HEK293 (cell line): ENCODE results near the gene LINGO1.

Experiments used
- CTCF ChIA-PET: fragments of 350-600 bp; formaldehyde crosslinking; extraction: SDS; loops from one replicate; lab custom pipeline; 2021; ENCODE audit warnings: antibody characterized with exemption; lab: Yijun Ruan, JAX
- POLR2A ChIA-PET: fragments of 300-600 bp; formaldehyde crosslinking; extraction: SDS; loops from one replicate; lab custom pipeline; 2020; ENCODE audit warnings: antibody characterized with exemption, inconsistent platforms; lab: Yijun Ruan, JAX
- H3K27ac ChIP-seq: fragments of 200-500 bp; sonication (Bioruptor generic); 2 replicates; pipeline ENCODE4 v1.5.1; 2014; ENCODE audit warnings: low read depth, low read length, control low read depth, inconsistent platforms; ENCODE audit errors: extremely low read depth
- H3K36me3 ChIP-seq, 2 experiments: fragments of 200-500 bp in 1 of 2; sonication (Bioruptor generic) in 1 of 2; 1 replicate in 1 of 2; 2 replicates in 1 of 2; pipeline ENCODE4 v1.5.1; 2014 to 2017; ENCODE audit warnings: inconsistent platforms in 2 of 2, low read length in 2 of 2; ENCODE audit not compliant: control insufficient read depth in 2 of 2, insufficient read depth in 1 of 2
- H3K4me1 ChIP-seq: fragments of 200-500 bp; sonication (Bioruptor generic); 2 replicates; pipeline ENCODE4 v1.5.1; 2014; ENCODE audit warnings: mild to moderate bottlenecking, low read length, inconsistent platforms; ENCODE audit not compliant: control insufficient read depth, insufficient read depth
- H3K4me3 ChIP-seq: 2 replicates; pipeline ENCODE4 v1.5.1; 2011; ENCODE audit warnings: low read depth, mild to moderate bottlenecking, control low read depth, low read length, moderate library complexity
- H3K9me3 ChIP-seq: fragments of 200-500 bp; sonication (Bioruptor generic); 2 replicates; pipeline ENCODE4 v1.5.1; 2014; ENCODE audit warnings: low read depth, low read length, inconsistent platforms; ENCODE audit not compliant: control insufficient read depth, insufficient read depth
- SETDB1 ChIP-seq: IDR thresholded peaks from one replicate; pipeline ENCODE4 v1.6.1; 2017; ENCODE audit warnings: mild to moderate bottlenecking, low read length, moderate library complexity, mixed read lengths; ENCODE audit not compliant: insufficient read length
- ZBTB7A ChIP-seq: fragments of 450-650 bp; formaldehyde crosslinking; IDR thresholded peaks from 2 replicates; pipeline ENCODE4 v1.5.1; 2016; ENCODE audit warnings: low read depth, missing biosample characterization, missing genetic modification characterization
- ZIC2 ChIP-seq: fragments of 450-650 bp; formaldehyde crosslinking; IDR thresholded peaks from 2 replicates; pipeline ENCODE4 v1.5.1; 2016; ENCODE audit warnings: missing biosample characterization, missing genetic modification characterization
- ZNF10 ChIP-seq: fragments of 450-650 bp; formaldehyde crosslinking; IDR thresholded peaks from 2 replicates; pipeline ENCODE4 v1.5.1; 2017; ENCODE audit warnings: missing biosample characterization, missing genetic modification characterization
- ZNF146 ChIP-seq: fragments of 450-650 bp; formaldehyde crosslinking; IDR thresholded peaks from 2 replicates; pipeline ENCODE4 v1.5.1; 2016; ENCODE audit warnings: missing biosample characterization, missing genetic modification characterization
- ZNF221 ChIP-seq: fragments of 450-650 bp; formaldehyde crosslinking; IDR thresholded peaks from 2 replicates; pipeline ENCODE4 v1.5.1; 2017; ENCODE audit warnings: missing biosample characterization, missing genetic modification characterization, borderline replicate concordance
- ZNF248 ChIP-seq: fragments of 450-650 bp; formaldehyde crosslinking; IDR thresholded peaks from 2 replicates; pipeline ENCODE4 v1.5.1; 2017; ENCODE audit warnings: missing biosample characterization, missing genetic modification characterization
- ZNF324 ChIP-seq: fragments of 450-650 bp; formaldehyde crosslinking; IDR thresholded peaks from 2 replicates; pipeline ENCODE4 v1.5.1; 2016; ENCODE audit warnings: missing biosample characterization, missing genetic modification characterization
- ZNF366 ChIP-seq: fragments of 450-650 bp; formaldehyde crosslinking; conservative IDR thresholded peaks from 2 replicates; pipeline ENCODE4 v1.5.1; 2016; ENCODE audit warnings: missing biosample characterization, missing genetic modification characterization
- ZNF488 ChIP-seq: fragments of 450-650 bp; formaldehyde crosslinking; IDR thresholded peaks from 2 replicates; pipeline ENCODE4 v1.5.1; 2016; ENCODE audit warnings: missing biosample characterization, missing genetic modification characterization
- ZNF596 ChIP-seq: fragments of 450-650 bp; IDR thresholded peaks from 2 replicates; pipeline ENCODE4 v1.5.0; 2018; ENCODE audit warnings: missing biosample characterization, mild to moderate bottlenecking, missing genetic modification characterization, moderate library complexity
- ZNF610 ChIP-seq: fragments of 450-650 bp; formaldehyde crosslinking; IDR thresholded peaks from 2 replicates; pipeline ENCODE4 v1.5.1; 2016; ENCODE audit warnings: missing biosample characterization, missing genetic modification characterization, borderline replicate concordance
- ZNF621 ChIP-seq: fragments of 450-650 bp; formaldehyde crosslinking; IDR thresholded peaks from 2 replicates; pipeline ENCODE4 v1.5.1; 2017; ENCODE audit warnings: missing biosample characterization, missing genetic modification characterization
- ZNF639 ChIP-seq: fragments of 450-650 bp; formaldehyde crosslinking; IDR thresholded peaks from 2 replicates; pipeline ENCODE4 v1.5.1; 2016; ENCODE audit warnings: missing biosample characterization, missing genetic modification characterization
- ZNF654 ChIP-seq: fragments of 450-650 bp; formaldehyde crosslinking; IDR thresholded peaks from 2 replicates; pipeline ENCODE4 v1.5.1; 2016; ENCODE audit warnings: low read depth, missing biosample characterization, missing genetic modification characterization
- ZNF670 ChIP-seq: fragments of 450-650 bp; formaldehyde crosslinking; IDR thresholded peaks from 2 replicates; pipeline ENCODE4 v1.5.1; 2016; ENCODE audit warnings: missing biosample characterization, missing genetic modification characterization, low read depth
- ZNF701 ChIP-seq: fragments of 450-650 bp; formaldehyde crosslinking; IDR thresholded peaks from 2 replicates; pipeline ENCODE4 v1.5.1; 2016; ENCODE audit warnings: missing biosample characterization, missing genetic modification characterization
- ZSCAN23 ChIP-seq: fragments of 450-650 bp; formaldehyde crosslinking; IDR thresholded peaks from 2 replicates; pipeline ENCODE4 v1.5.1; 2016; ENCODE audit warnings: missing biosample characterization, missing genetic modification characterization
- TF ChIP-seq, protein P1 (sequence below): fragments of 450-650 bp; formaldehyde crosslinking; IDR thresholded peaks from 2 replicates; pipeline ENCODE4 v1.5.1; 2016; ENCODE audit warnings: missing biosample characterization, missing genetic modification characterization
- TF ChIP-seq, protein P2 (sequence below): fragments of 450-650 bp; formaldehyde crosslinking; IDR thresholded peaks from 2 replicates; pipeline ENCODE4 v1.5.1; 2017; ENCODE audit warnings: missing biosample characterization, missing genetic modification characterization

The LINGO1 gene

DNA sequence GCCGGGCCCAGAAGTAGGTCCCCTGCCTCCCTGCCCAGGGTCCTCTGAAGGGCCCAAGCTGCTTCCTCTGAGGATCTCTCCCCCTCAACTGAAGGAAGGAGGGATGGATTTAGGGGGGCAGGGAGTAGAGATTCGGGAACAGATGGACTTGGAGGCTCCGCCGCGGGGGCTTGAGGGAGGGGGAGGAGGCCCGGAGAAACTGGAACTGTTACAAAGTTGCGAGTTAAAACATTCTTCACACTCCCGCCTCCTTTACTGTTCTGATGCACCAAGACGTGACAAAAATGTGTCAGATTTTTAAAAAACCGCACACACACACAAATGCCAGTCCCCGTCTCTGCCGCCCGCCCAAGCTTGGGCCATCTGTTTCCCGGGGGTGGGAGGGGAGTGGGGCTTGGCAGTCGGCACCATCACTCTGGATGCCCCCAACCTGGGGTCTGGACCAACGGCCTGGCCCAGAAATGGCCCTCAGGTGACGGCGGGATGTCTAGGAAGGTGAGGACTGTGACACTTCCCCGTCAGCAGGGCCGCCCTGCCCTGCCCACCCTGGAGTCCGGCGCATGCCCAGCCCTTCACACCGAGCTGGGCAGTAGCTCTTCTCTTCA, 25.0 kb upstream of the LINGO1 start:
- no peaks in the 10 kb centered on the region for H3K36me3 ChIP-seq
- no peak for TF ChIP-seq ZNF596 (tag by site-specific recombination)
- no peaks in the 10 kb centered on the region for H3K4me1 ChIP-seq
- H3K9me3 ChIP-seq = no peaks in the 10 kb centered on the region
- ChIA-PET CTCF (interaction anchor here (0.6 to 6.0 kb wide), 7 partner anchors 12 to 216 kb away, joined by 3 to 52 read pairs (median 3); partner anchors contain the start of gene LINGO1), POLR2A (no interaction called here)
- no peak overlapping the region for H3K4me3 ChIP-seq
- H3K27ac ChIP-seq = no peak overlapping the region

- Histone ChIP-seq H3K4me1 (no peaks in the 10 kb centered on the region), H3K27ac (no peak overlapping the region), H3K36me3 (no peaks in the 10 kb centered on the region), H3K4me3 (no peak overlapping the region), H3K9me3 (no peaks in the 10 kb centered on the region)
- CTCF ChIA-PET = interaction anchor here (0.6 to 6.0 kb wide), 11 partner anchors 9 to 682 kb away, joined by 3 to 52 read pairs (median 4); partner anchors contain the start of gene LINGO1
- POLR2A ChIA-PET = no interaction called here
- no peak for TF ChIP-seq ZNF366 (tag by site-specific recombination)
- TF ChIP-seq, protein P1, sequence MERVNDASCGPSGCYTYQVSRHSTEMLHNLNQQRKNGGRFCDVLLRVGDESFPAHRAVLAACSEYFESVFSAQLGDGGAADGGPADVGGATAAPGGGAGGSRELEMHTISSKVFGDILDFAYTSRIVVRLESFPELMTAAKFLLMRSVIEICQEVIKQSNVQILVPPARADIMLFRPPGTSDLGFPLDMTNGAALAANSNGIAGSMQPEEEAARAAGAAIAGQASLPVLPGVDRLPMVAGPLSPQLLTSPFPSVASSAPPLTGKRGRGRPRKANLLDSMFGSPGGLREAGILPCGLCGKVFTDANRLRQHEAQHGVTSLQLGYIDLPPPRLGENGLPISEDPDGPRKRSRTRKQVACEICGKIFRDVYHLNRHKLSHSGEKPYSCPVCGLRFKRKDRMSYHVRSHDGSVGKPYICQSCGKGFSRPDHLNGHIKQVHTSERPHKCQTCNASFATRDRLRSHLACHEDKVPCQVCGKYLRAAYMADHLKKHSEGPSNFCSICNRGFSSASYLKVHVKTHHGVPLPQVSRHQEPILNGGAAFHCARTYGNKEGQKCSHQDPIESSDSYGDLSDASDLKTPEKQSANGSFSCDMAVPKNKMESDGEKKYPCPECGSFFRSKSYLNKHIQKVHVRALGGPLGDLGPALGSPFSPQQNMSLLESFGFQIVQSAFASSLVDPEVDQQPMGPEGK (tag by site-specific recombination) = no peak
- TF ChIP-seq ZNF621 (tag by site-specific recombination) = no peak
- no peak for TF ChIP-seq ZBTB7A (tag by site-specific recombination)
- TF ChIP-seq ZNF248 = no peak
- TF ChIP-seq ZSCAN23 (tag by site-specific recombination) = no peak
- TF ChIP-seq ZNF610 (tag by site-specific recombination) = no peak
- no peak for TF ChIP-seq ZNF221 (tag by site-specific recombination)
- TF ChIP-seq ZIC2 (tag by site-specific recombination) = no peak
- TF ChIP-seq ZNF670 = no peak
These were observed 23.6 kb upstream of the LINGO1 start for GRCh38 chr15:77656294-77656693.

GRCh38 chr15:77654975-77655374, 22.3 kb upstream of the LINGO1 start:
- TF ChIP-seq ZNF654 (tag by site-specific recombination) (no peak), ZNF10 (tag by site-specific recombination) (peak; percentile 83), ZIC2 (tag by site-specific recombination) (0 out of 2 replicates have a peak, but pooled peaks have one; percentile 11)
- TF ChIP-seq, all 188 proteins: peak for 2
- POLR2A ChIA-PET = interaction anchor here (0.8 kb wide), 1 partner anchor 9 kb away, joined by 4 read pairs; no protein-coding TSS in a partner anchor

GRCh38 chr15:77653832-77654480, 21.2 kb upstream of the LINGO1 start:
- H3K36me3 ChIP-seq = no peaks in the 10 kb centered on the region
- ChIA-PET POLR2A (no interaction called here), CTCF (interaction anchor here (0.6 to 6.0 kb wide), 18 partner anchors 7 to 852 kb away, joined by 3 to 52 read pairs (median 5); partner anchors contain the start of gene LINGO1)
- H3K4me3 ChIP-seq = no peak overlapping the region
- no peaks in the 10 kb centered on the region for H3K9me3 ChIP-seq
- H3K27ac ChIP-seq = no peak overlapping the region
- H3K4me1 ChIP-seq = no peaks in the 10 kb centered on the region
- TF ChIP-seq, protein P2, sequence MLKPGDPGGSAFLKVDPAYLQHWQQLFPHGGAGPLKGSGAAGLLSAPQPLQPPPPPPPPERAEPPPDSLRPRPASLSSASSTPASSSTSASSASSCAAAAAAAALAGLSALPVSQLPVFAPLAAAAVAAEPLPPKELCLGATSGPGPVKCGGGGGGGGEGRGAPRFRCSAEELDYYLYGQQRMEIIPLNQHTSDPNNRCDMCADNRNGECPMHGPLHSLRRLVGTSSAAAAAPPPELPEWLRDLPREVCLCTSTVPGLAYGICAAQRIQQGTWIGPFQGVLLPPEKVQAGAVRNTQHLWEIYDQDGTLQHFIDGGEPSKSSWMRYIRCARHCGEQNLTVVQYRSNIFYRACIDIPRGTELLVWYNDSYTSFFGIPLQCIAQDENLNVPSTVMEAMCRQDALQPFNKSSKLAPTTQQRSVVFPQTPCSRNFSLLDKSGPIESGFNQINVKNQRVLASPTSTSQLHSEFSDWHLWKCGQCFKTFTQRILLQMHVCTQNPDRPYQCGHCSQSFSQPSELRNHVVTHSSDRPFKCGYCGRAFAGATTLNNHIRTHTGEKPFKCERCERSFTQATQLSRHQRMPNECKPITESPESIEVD (tag by site-specific recombination) = no peak
- TF ChIP-seq ZNF324 (tag by site-specific recombination) (no peak), ZNF488 (tag by site-specific recombination) (no peak), ZNF146 (tag by site-specific recombination) (no peak), ZNF639 (no peak), ZNF701 (tag by site-specific recombination) (no peak), SETDB1 (no peak)

More at GRCh38 chr15:77654975-77655374, 22.3 kb upstream of the LINGO1 start:
- Histone ChIP-seq H3K27ac (no peak overlapping the region), H3K36me3 (no peaks in the 10 kb centered on the region), H3K4me3 (no peak overlapping the region), H3K9me3 (no peaks in the 10 kb centered on the region), H3K4me1 (no peaks in the 10 kb centered on the region)
- CTCF ChIA-PET = interaction anchor here (0.6 to 6.0 kb wide), 24 partner anchors 8 to 713 kb away, joined by 3 to 52 read pairs (median 4); partner anchors contain the start of gene LINGO1
